HUES6 (cell line): ENCODE results near the gene PCSK7.

Source experiments
- H3K27ac ChIP-seq: 2 replicates; pipeline ENCODE4 v1.7.0; 2013; ENCODE audit warnings: low read depth, mild to moderate bottlenecking, low read length, inconsistent platforms
- H3K27me3 ChIP-seq: 2 replicates; pipeline ENCODE4 v1.6.1; 2013; ENCODE audit warnings: low read length; ENCODE audit not compliant: control insufficient read depth, insufficient read depth
- H3K36me3 ChIP-seq: 2 replicates; pipeline ENCODE4 v1.6.1; 2013; ENCODE audit warnings: low read length; ENCODE audit not compliant: control insufficient read depth, insufficient read depth
- H3K4me1 ChIP-seq: 2 replicates; pipeline ENCODE4 v1.6.1; 2013; ENCODE audit warnings: low read length; ENCODE audit not compliant: control insufficient read depth, insufficient read depth
- H3K4me3 ChIP-seq: 2 replicates; pipeline ENCODE4 v1.5.1; 2013; ENCODE audit warnings: low read depth, low read length
- H3K9ac ChIP-seq: one replicate; pipeline ENCODE4 v1.6.1; 2013; ENCODE audit warnings: mild to moderate bottlenecking, low read length
- H3K9me3 ChIP-seq: 2 replicates; pipeline ENCODE4 v1.6.1; 2013; ENCODE audit warnings: low read depth, low read length; ENCODE audit not compliant: control insufficient read depth, insufficient read depth

PCSK7 gene

DNA sequence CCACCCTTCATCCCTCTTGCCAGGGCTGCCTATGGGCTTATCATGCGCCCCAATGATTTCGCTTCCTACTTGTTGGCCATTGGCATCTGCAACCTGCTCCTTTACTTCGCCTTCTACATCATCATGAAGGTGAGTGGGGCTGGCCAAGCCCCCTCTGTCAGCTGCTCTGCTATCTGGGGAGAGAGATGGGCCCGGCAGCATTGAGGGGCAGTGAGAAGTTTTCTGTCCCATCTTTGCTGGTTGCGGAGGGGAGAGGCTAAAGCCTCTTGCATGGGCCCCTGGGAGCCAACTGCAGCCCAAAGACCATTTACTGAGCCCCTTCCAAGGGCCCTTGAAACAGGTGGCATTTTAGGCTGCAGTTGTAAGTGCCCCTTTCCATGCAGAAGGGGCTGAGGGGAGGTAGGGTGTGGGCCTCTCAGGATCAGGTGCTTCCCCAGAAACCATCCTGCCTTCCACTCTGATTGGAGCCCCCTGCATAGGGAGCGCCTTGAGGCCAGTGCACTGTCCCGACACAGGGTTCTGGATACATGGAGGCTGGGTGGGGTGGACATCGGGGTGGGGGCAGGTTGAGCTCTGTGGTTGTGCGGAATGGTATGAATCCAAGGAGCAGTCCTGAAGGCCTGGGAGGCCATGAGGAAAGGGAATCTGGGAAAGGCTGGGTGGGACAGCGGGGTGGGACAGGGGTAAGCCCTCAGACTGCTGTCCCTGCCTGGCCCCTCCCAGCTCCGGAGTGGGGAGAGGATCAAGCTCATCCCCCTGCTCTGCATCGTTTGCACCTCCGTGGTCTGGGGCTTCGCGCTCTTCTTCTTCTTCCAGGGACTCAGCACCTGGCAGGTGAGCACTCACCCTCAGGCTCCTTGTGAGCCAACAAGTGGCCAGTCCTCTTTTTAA lies 38.5 kb downstream of the PCSK7 start:
- H3K9ac ChIP-seq = no peak overlapping the region
- H3K9me3 ChIP-seq = no peaks in the 10 kb centered on the region
- peaks cover 5% of the 10 kb centered on the region for H3K4me1 ChIP-seq
- no peaks in the 10 kb centered on the region for H3K27me3 ChIP-seq
- H3K27ac ChIP-seq = no peak overlapping the region
- H3K36me3 ChIP-seq = peaks cover 57% of the 10 kb centered on the region
- H3K4me3 ChIP-seq = no peak overlapping the region

DNA sequence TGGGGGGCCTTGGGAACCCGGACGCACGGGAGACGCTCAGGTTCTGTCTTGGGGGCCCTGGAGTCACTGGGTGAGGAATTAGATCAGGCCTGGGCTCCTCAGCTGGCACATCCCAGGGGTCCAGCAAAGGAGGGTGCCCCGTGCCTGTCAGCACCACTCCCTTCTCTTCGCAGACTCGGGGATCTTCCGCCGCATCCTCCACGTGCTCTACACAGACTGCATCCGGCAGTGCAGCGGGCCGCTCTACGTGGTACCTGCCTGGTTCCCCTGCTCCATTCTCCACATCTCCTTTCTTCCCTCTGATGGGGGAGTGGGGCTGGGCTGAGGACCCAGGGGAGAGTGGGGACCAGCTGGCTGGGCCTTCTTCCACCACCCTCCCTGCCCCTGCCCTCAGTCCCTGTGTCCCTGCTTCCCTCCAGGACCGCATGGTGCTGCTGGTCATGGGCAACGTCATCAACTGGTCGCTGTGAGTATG lies 39.4 kb downstream of the PCSK7 start:
- H3K27ac ChIP-seq = no peak overlapping the region
- H3K36me3 ChIP-seq = peaks cover 63% of the 10 kb centered on the region
- H3K4me3 ChIP-seq = no peak overlapping the region
- H3K4me1 ChIP-seq = no peaks in the 10 kb centered on the region; the same call in 1 of the 2 replicates
- no peaks in the 10 kb centered on the region for H3K27me3 ChIP-seq
- H3K9ac ChIP-seq = no peak overlapping the region
- no peaks in the 10 kb centered on the region for H3K9me3 ChIP-seq

DNA sequence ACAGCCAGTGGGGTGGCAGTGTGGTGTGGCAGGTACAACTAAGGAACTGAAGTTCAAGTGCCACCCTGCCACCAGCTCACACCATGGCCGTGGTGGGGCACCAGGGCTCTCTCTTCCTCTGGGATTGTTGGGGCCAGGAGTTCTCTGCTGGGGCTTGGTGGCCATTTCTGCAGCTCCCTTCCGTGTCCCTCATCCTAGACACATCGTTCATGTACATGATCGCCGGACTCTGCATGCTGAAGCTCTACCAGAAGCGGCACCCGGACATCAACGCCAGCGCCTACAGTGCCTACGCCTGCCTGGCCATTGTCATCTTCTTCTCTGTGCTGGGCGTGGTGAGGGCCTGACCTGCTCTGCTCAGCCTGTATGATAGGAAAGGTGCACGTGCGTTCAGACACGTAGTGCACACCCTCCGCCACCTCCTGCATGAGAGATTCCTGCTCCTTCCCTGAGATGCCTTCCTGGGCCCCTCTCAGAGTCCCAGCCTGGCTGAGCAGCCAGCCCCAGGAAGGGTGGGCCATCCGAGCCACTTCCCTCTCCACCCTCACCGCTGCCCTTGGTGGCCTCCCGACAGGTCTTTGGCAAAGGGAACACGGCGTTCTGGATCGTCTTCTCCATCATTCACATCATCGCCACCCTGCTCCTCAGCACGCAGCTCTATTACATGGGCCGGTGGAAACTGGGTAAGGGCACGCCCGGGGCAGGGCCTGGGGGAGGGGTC lies 40.0 kb downstream of the PCSK7 start:
- H3K4me1 ChIP-seq = no peaks in the 10 kb centered on the region
- no peaks in the 10 kb centered on the region for H3K9me3 ChIP-seq
- H3K36me3 ChIP-seq = peaks cover 63% of the 10 kb centered on the region
- H3K4me3 ChIP-seq = no peak overlapping the region
- H3K27ac ChIP-seq = no peak overlapping the region
- no peaks in the 10 kb centered on the region for H3K27me3 ChIP-seq
- no peak overlapping the region for H3K9ac ChIP-seq

DNA sequence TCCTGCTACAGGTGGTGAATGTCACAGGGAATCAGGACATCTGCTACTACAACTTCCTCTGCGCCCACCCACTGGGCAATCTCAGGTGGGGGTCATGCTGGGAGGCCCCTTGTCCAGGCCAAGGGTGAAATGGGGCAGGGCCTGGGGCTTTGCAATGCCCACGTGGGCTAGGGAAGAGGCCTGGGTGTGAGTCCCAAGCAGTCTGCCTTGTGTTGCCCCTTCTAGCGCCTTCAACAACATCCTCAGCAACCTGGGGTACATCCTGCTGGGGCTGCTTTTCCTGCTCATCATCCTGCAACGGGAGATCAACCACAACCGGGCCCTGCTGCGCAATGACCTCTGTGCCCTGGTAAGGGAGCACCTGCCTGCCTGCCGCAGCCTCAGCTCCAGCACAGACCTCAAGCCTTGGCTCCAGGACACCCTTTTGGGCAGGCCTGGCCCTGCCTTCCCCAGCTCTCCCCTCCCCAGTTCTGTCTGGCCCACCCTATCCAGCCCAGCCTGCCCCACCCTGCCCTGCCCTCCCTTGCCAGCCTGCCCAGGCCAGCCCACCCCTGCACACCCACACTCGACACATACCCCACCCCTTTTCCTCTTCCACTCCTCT lies 41.8 kb downstream of the PCSK7 start:
- Histone ChIP-seq H3K4me3 (no peak overlapping the region), H3K4me1 (no peaks in the 10 kb centered on the region), H3K36me3 (peaks cover 61% of the 10 kb centered on the region), H3K9me3 (no peaks in the 10 kb centered on the region), H3K27me3 (no peaks in the 10 kb centered on the region), H3K27ac (no peak overlapping the region), H3K9ac (no peak overlapping the region)

DNA sequence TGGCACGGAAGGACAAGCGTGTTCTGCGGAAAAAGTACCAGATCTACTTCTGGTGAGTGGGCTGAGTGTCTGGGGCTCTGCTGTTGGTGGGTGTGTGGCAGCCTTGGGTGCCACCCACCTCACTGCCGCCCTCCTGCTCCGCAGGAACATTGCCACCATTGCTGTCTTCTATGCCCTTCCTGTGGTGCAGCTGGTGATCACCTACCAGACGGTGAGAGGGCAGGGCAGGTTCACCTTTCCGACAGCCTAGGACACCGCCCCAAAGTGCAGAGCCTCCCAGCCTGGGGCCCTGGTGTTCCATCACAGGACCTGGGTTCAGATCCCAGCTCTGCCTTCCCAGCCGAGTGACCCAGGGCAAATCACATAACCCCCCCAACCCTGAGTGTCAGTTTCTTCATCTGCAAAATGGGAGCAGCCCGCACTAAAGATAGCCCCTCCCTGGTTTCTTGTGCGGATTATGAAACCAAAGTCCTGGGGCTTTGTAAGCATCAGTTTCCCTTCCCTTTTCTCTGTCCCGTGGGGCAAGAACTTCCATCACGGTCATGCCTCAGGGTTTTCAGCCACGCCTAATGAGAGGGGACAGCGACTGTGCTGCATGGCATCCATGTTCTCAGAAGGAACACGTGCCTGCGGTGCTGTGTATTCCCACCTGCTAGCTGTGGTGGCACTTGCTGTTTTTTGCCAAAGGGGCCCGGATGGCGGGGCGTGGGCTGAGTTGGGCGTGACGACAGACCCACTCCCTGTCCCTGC lies 42.5 kb downstream of the PCSK7 start:
- Histone ChIP-seq H3K27me3 (no peaks in the 10 kb centered on the region), H3K36me3 (peaks cover 60% of the 10 kb centered on the region), H3K9ac (no peak overlapping the region), H3K27ac (no peak overlapping the region), H3K9me3 (no peaks in the 10 kb centered on the region), H3K4me1 (no peaks in the 10 kb centered on the region), H3K4me3 (no peak overlapping the region)

DNA sequence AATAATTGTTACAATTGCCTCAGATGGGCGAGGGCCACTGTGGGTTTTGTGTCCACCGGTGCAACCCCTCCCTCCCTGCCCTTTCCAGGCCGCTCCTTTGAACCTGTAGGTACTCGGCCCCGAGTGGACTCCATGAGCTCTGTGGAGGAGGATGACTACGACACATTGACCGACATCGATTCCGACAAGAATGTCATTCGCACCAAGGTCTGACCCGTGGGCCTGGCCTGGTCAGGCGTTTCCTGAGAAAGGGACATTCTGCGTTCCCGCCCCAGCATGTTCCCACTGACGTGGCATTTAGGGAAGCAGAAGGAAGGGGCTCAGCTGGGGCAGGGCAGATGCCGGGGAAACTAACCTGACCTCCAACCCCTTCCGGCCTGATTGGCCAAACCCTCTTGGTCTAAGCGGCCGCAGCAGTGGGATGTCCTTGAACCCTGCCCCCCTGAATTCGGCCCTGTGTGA lies 43.2 kb downstream of the PCSK7 start:
- H3K4me3 ChIP-seq = no peak overlapping the region
- no peaks in the 10 kb centered on the region for H3K27me3 ChIP-seq
- no peak overlapping the region for H3K27ac ChIP-seq
- H3K9ac ChIP-seq = no peak overlapping the region
- no peaks in the 10 kb centered on the region for H3K4me1 ChIP-seq
- H3K36me3 ChIP-seq = peaks cover 60% of the 10 kb centered on the region
- no peaks in the 10 kb centered on the region for H3K9me3 ChIP-seq

DNA sequence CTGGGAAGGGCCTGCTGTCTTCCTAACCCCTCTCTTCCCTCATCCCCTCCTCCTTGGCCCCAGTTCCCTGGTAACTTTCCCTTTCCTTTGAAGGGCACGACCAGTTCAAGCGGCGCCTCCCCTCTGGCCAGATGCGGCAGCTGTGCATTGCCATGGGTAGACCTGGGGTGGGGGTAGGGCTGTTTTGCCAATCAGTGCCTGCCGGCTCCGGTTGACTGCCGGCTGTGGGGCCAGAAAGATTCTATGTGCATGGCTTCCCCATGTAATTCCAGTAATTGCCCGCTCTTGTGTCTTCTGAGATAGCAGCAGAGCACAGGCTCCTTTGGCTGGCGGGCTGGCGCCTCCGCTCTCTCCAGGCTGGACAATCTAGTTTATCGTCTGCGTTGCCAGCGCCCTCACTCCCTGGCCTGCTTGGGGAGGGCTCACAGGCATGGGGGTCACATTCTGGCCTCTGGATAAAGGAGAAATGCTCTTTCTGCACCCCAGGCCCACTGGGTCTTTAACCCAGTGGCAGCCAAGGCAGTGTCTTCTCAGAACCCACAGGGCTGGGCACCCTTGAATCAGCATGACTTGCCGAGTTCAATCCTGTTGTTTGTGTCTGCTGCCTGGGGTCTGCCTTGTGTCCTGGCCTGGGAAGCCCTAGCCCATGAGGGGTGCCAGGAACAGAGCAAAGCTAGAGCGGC lies 43.9 kb downstream of the PCSK7 start:
- Histone ChIP-seq H3K36me3 (peaks cover 56% of the 10 kb centered on the region), H3K4me1 (no peaks in the 10 kb centered on the region)

DNA sequence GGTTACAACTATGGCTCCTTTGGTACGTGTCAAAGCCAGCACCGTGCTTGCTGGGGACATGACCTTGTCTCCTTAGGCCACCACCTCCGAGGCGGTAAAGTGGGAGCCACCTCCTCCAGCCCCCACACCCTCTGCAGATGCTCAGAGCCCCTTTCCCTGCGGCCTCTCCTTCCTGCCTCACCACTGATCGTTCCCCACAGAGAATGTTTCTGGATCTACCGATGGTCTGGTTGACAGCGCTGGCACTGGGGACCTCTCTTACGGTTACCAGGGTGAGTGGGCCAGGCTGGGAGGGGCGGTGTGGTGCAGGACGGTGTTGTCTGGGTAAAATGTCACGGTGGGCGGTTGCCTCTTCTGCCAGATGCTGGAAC lies 44.5 kb downstream of the PCSK7 start:
- H3K36me3 ChIP-seq = peaks cover 55% of the 10 kb centered on the region
- H3K9ac ChIP-seq = no peak overlapping the region
- no peak overlapping the region for H3K4me3 ChIP-seq
- H3K9me3 ChIP-seq = no peaks in the 10 kb centered on the region
- no peaks in the 10 kb centered on the region for H3K4me1 ChIP-seq
- no peak overlapping the region for H3K27ac ChIP-seq
- no peaks in the 10 kb centered on the region for H3K27me3 ChIP-seq

More for the DNA sequence above, 43.9 kb downstream of the PCSK7 start:
- H3K27ac ChIP-seq = no peak overlapping the region
- no peak overlapping the region for H3K9ac ChIP-seq
- H3K9me3 ChIP-seq = no peaks in the 10 kb centered on the region
- H3K27me3 ChIP-seq = no peaks in the 10 kb centered on the region
- no peak overlapping the region for H3K4me3 ChIP-seq

DNA sequence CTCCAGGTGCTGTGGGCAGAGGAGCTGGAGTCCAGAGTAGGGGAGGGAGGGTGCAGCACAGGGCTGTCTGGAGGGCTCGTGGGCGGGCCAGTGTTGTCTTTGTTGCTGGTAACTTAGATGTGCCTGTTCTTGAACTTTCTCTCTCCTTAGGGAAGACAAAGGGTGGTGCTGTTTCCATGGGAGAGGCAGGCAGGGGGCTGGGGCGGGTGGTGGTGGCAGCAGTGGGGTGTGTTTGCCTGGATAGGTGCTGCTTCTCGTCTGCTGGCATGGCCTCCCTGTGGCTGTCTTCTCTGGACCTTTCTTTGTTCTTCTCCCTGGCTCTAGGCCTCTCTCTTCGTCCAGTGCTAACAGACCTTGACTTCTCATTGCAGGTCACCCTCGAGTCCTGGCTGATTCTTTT lies 44.9 kb downstream of the PCSK7 start:
- Histone ChIP-seq H3K27ac (no peak overlapping the region), H3K9ac (no peak overlapping the region), H3K4me1 (no peaks in the 10 kb centered on the region), H3K27me3 (no peaks in the 10 kb centered on the region), H3K9me3 (no peaks in the 10 kb centered on the region), H3K36me3 (peaks cover 56% of the 10 kb centered on the region), H3K4me3 (no peak overlapping the region)

DNA sequence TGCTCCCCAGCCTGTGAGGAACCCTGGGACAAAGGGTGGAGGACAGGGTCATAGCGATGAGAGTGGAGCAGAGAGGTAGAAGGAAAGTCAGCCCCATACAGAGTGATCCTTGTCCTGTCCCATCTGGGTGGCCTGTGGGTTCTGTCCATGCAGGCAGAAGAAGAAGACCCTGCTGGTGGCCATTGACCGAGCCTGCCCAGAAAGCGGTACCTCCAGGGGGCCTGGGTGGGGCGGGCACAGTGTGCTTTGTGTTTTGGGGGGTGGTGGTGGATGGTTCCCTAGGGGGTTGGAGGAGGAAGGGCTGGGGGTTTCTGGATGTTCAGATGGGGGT lies 45.5 kb downstream of the PCSK7 start:
- Histone ChIP-seq H3K27ac (no peak overlapping the region), H3K4me1 (no peaks in the 10 kb centered on the region), H3K36me3 (peaks cover 51% of the 10 kb centered on the region), H3K4me3 (no peak overlapping the region), H3K9me3 (no peaks in the 10 kb centered on the region), H3K27me3 (no peaks in the 10 kb centered on the region), H3K9ac (no peak overlapping the region)
